Germinal center (tissue), 1 donor: Measurements from ENCODE around the gene CDKL1.
"Not testable (repeated sequence)": the region's sequence is repeated elsewhere in the genome, so short reads cannot be mapped to it uniquely, and the experiment has no call there.

Source experiments
- DNase-seq: peaks from one replicate; pipeline ENCODE4 v3.0.0; 2012; ENCODE audit warnings: mixed read lengths, low spot score

Gene CDKL1

GRCh38 chr14:50331596-50331995 is 65.1 kb downstream of the CDKL1 start:
- DNase-seq, result no peak

DNA sequence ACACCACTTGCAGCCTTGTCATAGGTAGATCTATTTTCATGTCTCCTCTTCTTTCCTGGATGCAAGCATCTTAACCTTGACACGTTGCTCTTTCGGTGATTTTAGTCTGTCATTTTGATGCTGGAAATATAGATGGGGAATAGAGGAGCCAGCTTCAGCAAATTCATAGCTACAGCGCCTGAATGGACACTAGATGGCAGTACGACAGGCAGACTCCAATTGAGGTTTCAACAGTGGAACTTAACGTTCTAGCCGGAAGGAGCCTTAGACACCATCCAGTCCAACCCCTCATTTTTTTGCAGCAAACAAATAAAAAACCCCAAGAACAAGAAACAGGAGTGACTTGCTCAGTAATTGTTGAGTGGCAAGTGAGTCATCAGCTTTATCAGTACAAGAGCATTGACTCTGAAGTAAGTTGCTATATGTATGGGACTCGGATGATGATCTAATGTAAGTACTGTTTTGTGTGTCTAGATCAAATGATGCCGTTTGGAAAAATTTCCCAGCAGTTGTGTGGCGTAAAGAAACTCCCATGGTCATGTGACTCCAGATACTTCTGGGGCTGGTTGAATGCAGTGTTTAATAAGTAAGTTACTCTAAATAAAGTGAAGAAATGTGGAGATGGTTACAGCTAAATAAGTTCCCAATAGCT is 75.5 kb downstream of the CDKL1 start:
- peak; percentile 76 for DNase-seq

DNA sequence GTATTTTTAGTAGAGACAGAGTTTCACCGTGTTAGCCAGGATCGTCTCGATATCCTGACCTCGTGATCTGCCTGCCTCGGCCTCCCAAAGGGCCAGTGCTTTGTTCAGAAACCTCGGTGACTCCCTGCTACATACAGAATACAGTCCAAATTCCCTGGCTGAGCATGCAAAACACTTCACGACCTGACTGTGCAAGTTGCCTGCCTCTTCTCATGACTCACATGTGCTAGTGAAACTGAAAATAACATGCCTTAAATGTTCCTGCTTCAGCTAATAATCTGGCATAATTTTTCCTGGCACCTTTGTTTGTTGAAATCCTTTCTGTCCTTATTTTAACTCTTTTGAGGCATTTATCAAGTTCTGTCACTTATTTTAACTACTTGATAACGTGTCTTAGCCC is 76.4 kb downstream of the CDKL1 start:
- no peak for DNase-seq

GRCh38 chr14:50319721-50320120 is 77.0 kb downstream of the CDKL1 start:
- no peak for DNase-seq

GRCh38 chr14:50319293-50319692 is 77.4 kb downstream of the CDKL1 start:
- DNase-seq, result no peak

- DNase-seq, result no peak
Observed at GRCh38 chr14:50318031-50318626, 78.6 kb downstream of the CDKL1 start.

DNA sequence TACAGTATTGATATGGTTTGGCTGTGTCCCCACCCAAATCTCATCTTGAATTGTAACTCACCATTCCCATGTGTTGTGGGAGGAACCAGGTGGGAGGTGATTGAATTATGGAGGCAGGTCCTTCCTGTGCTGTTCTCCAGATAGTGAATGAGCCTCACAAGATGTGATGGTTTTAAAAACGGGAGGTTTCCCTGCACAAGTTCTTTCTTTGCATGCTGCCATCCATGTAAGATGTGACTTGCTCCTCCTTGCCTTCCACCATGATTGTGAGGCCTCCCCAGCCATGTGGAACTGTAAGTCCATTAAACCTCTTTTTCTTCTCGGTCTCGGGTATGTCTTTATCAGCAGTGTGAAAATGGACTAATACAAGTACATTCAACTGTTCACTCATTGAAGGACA is 82.6 kb downstream of the CDKL1 start:
- not testable (repeated sequence) for DNase-seq

- no peak for DNase-seq
Observed at GRCh38 chr14:50312734-50313054, 84.0 kb downstream of the CDKL1 start.

DNA sequence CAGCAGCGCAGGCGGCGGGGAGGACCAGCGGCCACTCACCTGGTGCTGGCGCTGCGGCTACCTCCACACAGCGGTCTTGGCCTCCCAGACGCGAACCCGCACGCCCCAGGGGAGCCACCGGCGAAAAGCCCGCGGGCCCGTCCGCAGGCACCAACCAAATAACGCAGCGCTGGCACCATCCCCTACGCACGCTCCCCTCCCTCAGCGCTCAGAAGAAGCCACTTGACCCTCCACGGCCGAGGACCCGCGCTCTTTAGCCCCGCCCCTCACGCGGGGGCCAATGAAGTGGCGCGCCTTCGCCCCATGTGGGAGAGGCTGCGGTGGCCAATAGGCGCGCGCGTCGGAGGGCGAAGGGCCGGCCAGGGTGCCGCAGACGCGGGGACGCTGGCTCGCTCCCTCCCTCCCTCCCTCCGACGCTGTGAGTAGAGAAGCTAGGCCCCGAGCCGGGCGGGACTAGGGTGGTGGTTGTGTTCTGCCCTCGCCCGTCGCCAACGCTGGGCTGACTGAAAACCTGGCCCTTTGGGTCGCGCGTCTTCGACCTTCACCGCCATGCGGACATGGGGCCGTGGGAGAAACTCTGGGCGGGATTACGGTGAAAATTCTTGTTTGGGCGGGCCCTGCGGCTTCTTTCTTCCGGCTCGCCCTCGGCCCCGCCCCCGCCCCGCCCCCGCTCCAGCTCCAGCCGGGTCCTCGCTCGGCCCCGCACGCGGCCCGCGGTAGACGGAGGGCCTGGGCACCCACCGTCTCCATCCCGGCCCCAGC is 84.5 kb downstream of the CDKL1 start, which contains the start of the genes DMAC2L and L2HGDH:
DMAC2L (plus strand) TSS at position 353 of the 762 bp plus-strand sequence. CDS start 9,164 bp downstream, outside the sequence.
L2HGDH (minus strand) TSS at position 258 of the 762 bp plus-strand sequence; CDS start at position 179, 79 bp downstream.
- peak; percentile 97 for DNase-seq

GRCh38 chr14:50311337-50311971 is 85.2 kb downstream of the CDKL1 start:
- DNase-seq, result no peak

GRCh38 chr14:50310445-50310844 is 86.2 kb downstream of the CDKL1 start:
- DNase-seq, result no peak

DNA sequence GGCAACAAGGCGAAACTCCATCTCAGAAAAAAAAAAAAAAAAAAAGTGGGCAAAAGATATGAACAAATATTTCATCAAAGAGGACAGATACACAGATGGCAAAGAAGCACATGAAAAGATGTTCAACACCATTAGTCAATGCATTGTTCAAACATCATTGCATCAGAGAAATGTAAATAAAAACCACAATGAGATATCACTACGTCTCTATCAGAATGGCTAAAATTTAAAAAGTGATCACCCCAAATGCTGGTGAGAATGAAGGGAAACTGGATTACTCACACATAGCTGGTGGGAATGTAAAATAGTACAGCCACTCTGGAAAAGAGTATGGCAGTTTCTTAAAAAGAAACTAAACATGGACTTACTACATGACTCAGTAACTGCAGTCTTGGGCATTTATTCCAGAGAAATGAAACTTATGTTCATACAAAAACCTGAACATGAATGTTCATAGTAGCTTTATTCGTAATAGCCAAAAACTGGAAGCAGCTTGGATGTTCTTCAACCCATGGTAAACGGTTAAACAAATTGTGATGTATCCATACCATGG is 88.2 kb downstream of the CDKL1 start:
- no peak for DNase-seq

GRCh38 chr14:50303744-50304471 is 92.8 kb downstream of the CDKL1 start:
- no peak for DNase-seq

DNA sequence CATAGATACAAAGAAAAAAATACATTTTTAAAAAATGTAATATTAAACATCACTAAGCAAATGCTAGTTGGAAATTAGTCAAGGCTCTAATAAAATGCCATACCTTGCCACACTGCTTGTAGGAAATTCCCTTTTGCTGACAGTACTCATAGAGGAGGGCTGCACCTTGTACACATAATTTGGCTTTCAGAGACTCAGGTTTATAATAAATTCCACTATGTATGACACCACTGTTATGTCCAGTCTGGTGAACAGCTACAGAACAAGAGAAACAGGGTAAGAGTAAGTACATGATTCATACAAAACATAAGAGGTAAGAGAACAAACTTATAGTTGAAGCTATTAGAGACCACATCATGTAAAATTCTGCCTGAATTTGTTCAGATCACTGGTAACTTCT is 94.8 kb downstream of the CDKL1 start:
- DNase-seq, result no peak

DNA sequence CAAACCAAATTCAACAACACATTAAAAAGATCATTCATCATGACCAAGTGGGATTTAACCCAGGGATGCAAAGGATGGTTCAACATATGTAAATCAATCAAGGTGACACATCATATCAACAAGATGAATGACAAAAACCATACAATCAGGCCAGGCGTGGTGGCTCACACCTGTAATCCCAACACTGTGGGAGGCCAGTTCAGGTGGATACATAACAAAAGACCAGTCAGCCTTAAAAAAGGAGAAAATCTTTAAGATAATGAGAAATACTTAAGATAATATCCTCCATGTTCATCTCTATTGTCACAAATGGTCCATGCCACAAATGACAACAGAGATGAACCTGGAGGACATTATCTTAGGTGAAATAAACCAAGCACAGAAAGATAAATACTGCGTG is 97.1 kb downstream of the CDKL1 start:
- no peak for DNase-seq

- DNase-seq, result no peak
Observed at GRCh38 chr14:50290306-50290705, 106.4 kb downstream of the CDKL1 start.

DNA sequence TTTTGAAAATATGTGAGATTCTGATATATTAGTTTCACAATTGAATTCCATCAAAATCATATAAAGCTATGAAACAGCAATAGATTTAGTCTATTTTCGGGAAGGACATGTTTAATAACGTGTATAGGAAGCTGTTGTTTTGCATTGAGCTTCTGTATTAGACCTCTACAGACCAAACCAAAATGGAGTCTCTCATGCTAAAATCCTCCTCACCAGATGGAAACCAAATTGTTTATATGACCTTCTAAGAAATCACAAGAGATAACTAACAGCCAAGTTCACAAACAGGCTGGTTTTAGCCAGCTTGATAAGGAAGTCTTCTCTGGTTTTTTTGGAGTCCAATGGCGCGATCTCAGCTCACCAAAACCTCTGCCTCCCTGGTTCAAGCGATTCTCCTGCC is 108.5 kb downstream of the CDKL1 start:
- no peak for DNase-seq

GRCh38 chr14:50285861-50286260 is 110.8 kb downstream of the CDKL1 start:
- no peak for DNase-seq
